ENCODE results near the gene THEMIS. TPM values are rescaled to one million over a fixed set of nuclear protein-coding genes. Genes with fewer than 3 reads are reported as not detected.

The THEMIS gene
- total RNA-seq, 1 experiment from 2014 or later = not detected

- POLR2A ChIA-PET = interaction anchor here (0.6 to 1.0 kb wide), 3 partner anchors 153 to 690 kb away, joined by 3 read pairs; no protein-coding TSS in a partner anchor
- DNase-seq (ENCODE audit: low spot score) (peak; percentile 11), ATAC-seq (no peak)
- H3K27me3 Mint-ChIP-seq (ENCODE audit: low read depth) = no peaks in the 10 kb centered on the region
- no peak overlapping the region for H3K4me3 Mint-ChIP-seq
- peaks cover 11% of the 10 kb centered on the region for H3K4me1 Mint-ChIP-seq
- no peaks in the 10 kb centered on the region for H3K9me3 Mint-ChIP-seq
- no peaks in the 10 kb centered on the region for H3K36me3 Mint-ChIP-seq
- H3K27ac Mint-ChIP-seq = no peak overlapping the region
- CTCF ChIA-PET = interaction anchor here (0.7 to 3.2 kb wide), 26 partner anchors 10 to 875 kb away, joined by 3 to 27 read pairs (median 4); no protein-coding TSS in a partner anchor
- no peak for TF ChIP-seq SMAD4 (CRISPR knock-in tag; IDR thresholded peaks at IDR 0.05)
- TF ChIP-seq CTCF (IDR thresholded peaks at IDR 0.05) = peak; percentile 30; the same call in 1 of the 2 replicates
- no peak for TF ChIP-seq ESRRA (CRISPR knock-in tag; IDR thresholded peaks at IDR 0.05; ENCODE audit: borderline replicate concordance)
- no peak for TF ChIP-seq NFYB (CRISPR knock-in tag; conservative IDR thresholded peaks at IDR 0.05; ENCODE audit: low read depth)
- no peak for TF ChIP-seq PREB (CRISPR knock-in tag; IDR thresholded peaks at IDR 0.05; ENCODE audit: borderline replicate concordance)
- TF ChIP-seq TEAD4 (CRISPR knock-in tag; IDR thresholded peaks at IDR 0.05) = no peak
These were observed 45.2 kb downstream of the THEMIS start for GRCh38 chr6:127855542-127856159.

- ATAC-seq (no peak), DNase-seq (ENCODE audit: low spot score) (no peak)
- CTCF ChIA-PET = interaction anchor here (1.2 to 3.2 kb wide), 2 partner anchors 23 to 474 kb away, joined by 3 to 27 read pairs; no protein-coding TSS in a partner anchor
- Mint-ChIP-seq H3K27ac (no peak overlapping the region), H3K9me3 (no peaks in the 10 kb centered on the region), H3K4me3 (no peak overlapping the region), H3K36me3 (no peaks in the 10 kb centered on the region), H3K27me3 (ENCODE audit: low read depth) (no peaks in the 10 kb centered on the region), H3K4me1 (peaks cover 9% of the 10 kb centered on the region)
- POLR2A ChIA-PET = no interaction called here
- TF ChIP-seq ETV6 (CRISPR knock-in tag; IDR thresholded peaks at IDR 0.05) = no peak
- no peak for TF ChIP-seq AFF4 (CRISPR knock-in tag; IDR thresholded peaks at IDR 0.05; ENCODE audit: borderline replicate concordance)
- no peak for TF ChIP-seq GRHL2 (CRISPR knock-in tag; IDR thresholded peaks at IDR 0.05; ENCODE audit: insufficient replicate concordance, severe bottlenecking)
- no peak for TF ChIP-seq TP53 (CRISPR knock-in tag; IDR thresholded peaks at IDR 0.05)
These were observed 46.8 kb downstream of the THEMIS start for GRCh38 chr6:127854009-127854408.

- Mint-ChIP-seq H3K9me3 (no peaks in the 10 kb centered on the region), H3K36me3 (no peaks in the 10 kb centered on the region), H3K27ac (no peak overlapping the region), H3K4me3 (no peak overlapping the region), H3K4me1 (no peaks in the 10 kb centered on the region), H3K27me3 (ENCODE audit: low read depth) (no peaks in the 10 kb centered on the region)
- ChIA-PET CTCF (no interaction called here), POLR2A (no interaction called here)
- no peak for ATAC-seq
- no peak for DNase-seq (ENCODE audit: low spot score)
- TF ChIP-seq IRF1 (CRISPR knock-in tag; IDR thresholded peaks at IDR 0.05) (no peak), PRDM15 (CRISPR knock-in tag; IDR thresholded peaks at IDR 0.05) (no peak), GABPB1 (CRISPR knock-in tag; IDR thresholded peaks at IDR 0.05) (no peak), ZNF317 (CRISPR knock-in tag; IDR thresholded peaks at IDR 0.05; ENCODE audit: borderline replicate concordance, low read depth) (no peak), GTF2I (CRISPR knock-in tag; conservative IDR thresholded peaks at IDR 0.05) (no peak), FOXJ3 (CRISPR knock-in tag; IDR thresholded peaks at IDR 0.05; ENCODE audit: borderline replicate concordance) (no peak), ZNF232 (CRISPR knock-in tag; IDR thresholded peaks at IDR 0.05) (no peak), E2F1 (CRISPR knock-in tag; IDR thresholded peaks at IDR 0.05) (no peak), OVOL2 (CRISPR knock-in tag; IDR thresholded peaks at IDR 0.05; ENCODE audit: borderline replicate concordance) (no peak), NR1H2 (CRISPR knock-in tag; IDR thresholded peaks at IDR 0.05) (no peak), SMAD4 (CRISPR knock-in tag; IDR thresholded peaks at IDR 0.05) (no peak)
These were observed 49.7 kb downstream of the THEMIS start for GRCh38 chr6:127851197-127851596.
